SK-N-SH (cell line): ENCODE data around the gene TEKTIP1.
A peak's percentile ranks its signal among the peaks of the same experiment; 100 is the strongest.

Experiments used
- ELF1 ChIP-seq: IDR thresholded peaks from 2 replicates; pipeline ENCODE4 v1.4.0; 2012
- EP300 ChIP-seq, 2 experiments: IDR thresholded peaks; 2 replicates each; pipeline versions ENCODE4 v1.4.0 to v1.6.1; 2012; ENCODE audit warnings: borderline replicate concordance in 1 of 2, low read depth in 1 of 2, low read length in 1 of 2
- EZH2phosphoT487 ChIP-seq: fragments of 200-600 bp; sonication (generic); IDR thresholded peaks from 2 replicates; pipeline ENCODE4 v1.6.1; 2017; ENCODE audit warnings: low read depth, mixed run types, mild to moderate bottlenecking, antibody characterized with exemption, moderate library complexity, borderline replicate concordance
- FOXJ3 ChIP-seq: sonication (generic); formaldehyde crosslinking; IDR thresholded peaks from 2 replicates; pipeline ENCODE4 v1.5.1; 2020; ENCODE audit warnings: mild to moderate bottlenecking, missing genetic modification reagents
- MEF2A ChIP-seq: IDR thresholded peaks from 2 replicates; pipeline ENCODE4 v1.4.0; 2012; ENCODE audit warnings: low read depth, borderline replicate concordance
- POLR2AphosphoS5 ChIP-seq: IDR thresholded peaks from 2 replicates; pipeline ENCODE4 v1.6.1; 2012; ENCODE audit warnings: low read depth, low read length
- RAD21 ChIP-seq: IDR thresholded peaks from 2 replicates; pipeline ENCODE4 v1.6.1; 2012; ENCODE audit warnings: mild to moderate bottlenecking, low read length
- SMC3 ChIP-seq: IDR thresholded peaks from 2 replicates; pipeline ENCODE4 v1.6.1; 2012; ENCODE audit warnings: low read depth, low read length, improper control_type of control experiment
- TAF1 ChIP-seq: IDR thresholded peaks from 2 replicates; pipeline ENCODE4 v1.6.1; 2012; ENCODE audit warnings: low read depth, mild to moderate bottlenecking, low read length, moderate library complexity, borderline replicate concordance
- TF ChIP-seq, protein P1 (sequence below): fragments of 200-600 bp; sonication (generic); IDR thresholded peaks from 2 replicates; pipeline ENCODE4 v1.6.1; 2017; ENCODE audit warnings: antibody characterized with exemption, mild to moderate bottlenecking, moderate library complexity
- TF ChIP-seq, protein P2 (sequence below): IDR thresholded peaks from 2 replicates; pipeline ENCODE4 v1.4.0; 2012; ENCODE audit warnings: low read depth, borderline replicate concordance

DNA sequence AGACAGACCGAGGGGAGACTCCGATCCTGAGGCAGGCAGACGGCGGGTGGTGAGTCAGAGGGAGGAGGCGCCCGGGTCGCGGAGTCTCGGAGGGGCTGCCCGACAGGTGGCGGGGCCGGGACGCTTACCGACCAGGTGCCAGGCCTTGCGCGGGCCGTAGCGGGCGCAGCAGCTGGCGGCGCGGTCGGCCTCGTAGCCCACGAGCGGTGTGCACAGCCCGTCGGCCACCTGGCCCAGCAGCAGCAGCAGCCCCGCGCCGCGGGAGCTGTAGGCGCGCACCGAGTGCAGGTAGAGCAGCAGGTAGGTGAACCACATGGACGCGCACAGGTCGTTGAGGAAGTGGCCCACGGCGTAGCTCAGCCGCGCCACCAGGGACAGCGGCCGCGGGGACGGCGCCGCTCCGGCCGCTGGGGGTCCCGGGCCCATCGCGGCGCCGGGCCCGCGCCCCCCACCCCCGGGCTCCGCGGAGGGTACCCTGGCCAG lies 18.0 kb downstream of the TEKTIP1 start:
- TF ChIP-seq SMC3 (no peak), ELF1 (no peak), POLR2AphosphoS5 (no peak), FOXJ3 (CRISPR knock-in tag) (no peak), TAF1 (no peak), EZH2phosphoT487 (no peak), RAD21 (no peak), EP300 (IDR thresholded peaks at IDR 0.05; ENCODE audit: borderline replicate concordance in 1 of 2, low read depth in 1 of 2, low read length in 1 of 2) (no peak), MEF2A (no peak)
- TF ChIP-seq, protein P1, sequence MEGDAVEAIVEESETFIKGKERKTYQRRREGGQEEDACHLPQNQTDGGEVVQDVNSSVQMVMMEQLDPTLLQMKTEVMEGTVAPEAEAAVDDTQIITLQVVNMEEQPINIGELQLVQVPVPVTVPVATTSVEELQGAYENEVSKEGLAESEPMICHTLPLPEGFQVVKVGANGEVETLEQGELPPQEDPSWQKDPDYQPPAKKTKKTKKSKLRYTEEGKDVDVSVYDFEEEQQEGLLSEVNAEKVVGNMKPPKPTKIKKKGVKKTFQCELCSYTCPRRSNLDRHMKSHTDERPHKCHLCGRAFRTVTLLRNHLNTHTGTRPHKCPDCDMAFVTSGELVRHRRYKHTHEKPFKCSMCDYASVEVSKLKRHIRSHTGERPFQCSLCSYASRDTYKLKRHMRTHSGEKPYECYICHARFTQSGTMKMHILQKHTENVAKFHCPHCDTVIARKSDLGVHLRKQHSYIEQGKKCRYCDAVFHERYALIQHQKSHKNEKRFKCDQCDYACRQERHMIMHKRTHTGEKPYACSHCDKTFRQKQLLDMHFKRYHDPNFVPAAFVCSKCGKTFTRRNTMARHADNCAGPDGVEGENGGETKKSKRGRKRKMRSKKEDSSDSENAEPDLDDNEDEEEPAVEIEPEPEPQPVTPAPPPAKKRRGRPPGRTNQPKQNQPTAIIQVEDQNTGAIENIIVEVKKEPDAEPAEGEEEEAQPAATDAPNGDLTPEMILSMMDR: peak; percentile 22; the same call in 1 of the 2 replicates
- TF ChIP-seq, protein P2, sequence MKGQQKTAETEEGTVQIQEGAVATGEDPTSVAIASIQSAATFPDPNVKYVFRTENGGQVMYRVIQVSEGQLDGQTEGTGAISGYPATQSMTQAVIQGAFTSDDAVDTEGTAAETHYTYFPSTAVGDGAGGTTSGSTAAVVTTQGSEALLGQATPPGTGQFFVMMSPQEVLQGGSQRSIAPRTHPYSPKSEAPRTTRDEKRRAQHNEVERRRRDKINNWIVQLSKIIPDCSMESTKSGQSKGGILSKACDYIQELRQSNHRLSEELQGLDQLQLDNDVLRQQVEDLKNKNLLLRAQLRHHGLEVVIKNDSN: no peak
